Measurements from ENCODE around the gene FMC1. TPM values are rescaled to one million over a fixed set of nuclear protein-coding genes. Genes with fewer than 3 reads are reported as not detected.

The FMC1 gene
- total RNA-seq, 2 donors from 2014 or later, result 7.9 to 11.4 TPM

GRCh38 chr7:139297795-139298194, 43.3 kb upstream of the FMC1 start:
- Histone ChIP-seq H3K27me3 (replicated peaks; ENCODE audit: insufficient read depth) (no peaks in the 10 kb centered on the region), H3K4me1 (ENCODE audit: control insufficient read depth in 1 of 2, low read depth in 2 of 2) (no peaks in the 10 kb centered on the region), H3K9me3 (no peaks in the 10 kb centered on the region), H3K27ac (no peak overlapping the region), H3K36me3 (peaks cover 21% of the 10 kb centered on the region), H3K4me3 (no peak overlapping the region)
- DNase-seq (ENCODE audit: low spot score), result no peak
- no peak for ATAC-seq (ENCODE audit: insufficient number of reproducible peaks, low FRiP score, low read depth)
- no peak for TF ChIP-seq CTCF (IDR thresholded peaks at IDR 0.05)

GRCh38 chr7:139299296-139299695, 41.8 kb upstream of the FMC1 start:
- no peak overlapping the region for H3K27ac ChIP-seq
- no peak overlapping the region for H3K4me3 ChIP-seq
- ATAC-seq (ENCODE audit: insufficient number of reproducible peaks, low FRiP score, low read depth), result no peak
- H3K36me3 ChIP-seq, result peaks cover 16% of the 10 kb centered on the region
- no peaks in the 10 kb centered on the region for H3K27me3 ChIP-seq (replicated peaks; ENCODE audit: insufficient read depth)
- no peak for TF ChIP-seq CTCF (IDR thresholded peaks at IDR 0.05)
- DNase-seq (ENCODE audit: low spot score), result no peak
- H3K4me1 ChIP-seq (ENCODE audit: control insufficient read depth in 1 of 2, low read depth in 2 of 2), result no peaks in the 10 kb centered on the region
- no peaks in the 10 kb centered on the region for H3K9me3 ChIP-seq

GRCh38 chr7:139300390-139300789, 40.7 kb upstream of the FMC1 start:
- H3K4me3 ChIP-seq, result no peak overlapping the region
- peaks cover 5% of the 10 kb centered on the region for H3K36me3 ChIP-seq
- no peak for ATAC-seq (ENCODE audit: insufficient number of reproducible peaks, low FRiP score, low read depth)
- H3K27me3 ChIP-seq (replicated peaks; ENCODE audit: insufficient read depth), result no peaks in the 10 kb centered on the region
- H3K27ac ChIP-seq, result no peak overlapping the region
- no peaks in the 10 kb centered on the region for H3K4me1 ChIP-seq (ENCODE audit: control insufficient read depth in 1 of 2, low read depth in 2 of 2)
- no peak for DNase-seq (ENCODE audit: low spot score)
- TF ChIP-seq CTCF (IDR thresholded peaks at IDR 0.05), result no peak
- H3K9me3 ChIP-seq, result no peaks in the 10 kb centered on the region

- Histone ChIP-seq H3K4me3 (no peak overlapping the region), H3K27ac (no peak overlapping the region), H3K27me3 (replicated peaks; ENCODE audit: insufficient read depth) (no peaks in the 10 kb centered on the region), H3K36me3 (no peaks in the 10 kb centered on the region), H3K4me1 (ENCODE audit: control insufficient read depth in 1 of 2, low read depth in 2 of 2) (no peaks in the 10 kb centered on the region), H3K9me3 (no peaks in the 10 kb centered on the region)
- TF ChIP-seq CTCF (IDR thresholded peaks at IDR 0.05), result no peak
- no peak for DNase-seq (ENCODE audit: low spot score)
- no peak for ATAC-seq (ENCODE audit: insufficient number of reproducible peaks, low FRiP score, low read depth)
Measured at GRCh38 chr7:139304517-139304916, 36.6 kb upstream of the FMC1 start.

GRCh38 chr7:139317939-139318505, 23.1 kb upstream of the FMC1 start:
- H3K27ac ChIP-seq, result no peak overlapping the region
- H3K9me3 ChIP-seq, result no peaks in the 10 kb centered on the region
- no peak for DNase-seq (ENCODE audit: low spot score)
- no peak for ATAC-seq (ENCODE audit: insufficient number of reproducible peaks, low FRiP score, low read depth)
- no peak for TF ChIP-seq CTCF (IDR thresholded peaks at IDR 0.05)
- H3K27me3 ChIP-seq (replicated peaks; ENCODE audit: insufficient read depth), result no peaks in the 10 kb centered on the region
- no peak overlapping the region for H3K4me3 ChIP-seq
- H3K4me1 ChIP-seq (ENCODE audit: control insufficient read depth in 1 of 2, low read depth in 2 of 2), result no peaks in the 10 kb centered on the region
- H3K36me3 ChIP-seq, result no peaks in the 10 kb centered on the region

All from thoracic aorta (tissue), 2 donors.